Activated T-cell treated with anti-CD3 and anti-CD28 coated beads for 1 hour (primary cell): ENCODE results near the gene MTF2.
A peak's percentile ranks its signal among the peaks of the same experiment; 100 is the strongest.
"Not testable (repeated sequence)": the region's sequence is repeated elsewhere in the genome, so short reads cannot be mapped to it uniquely, and the experiment has no call there.

Experiments
- DNase-seq: peaks from one replicate; pipeline ENCODE4 v3.0.0-alpha.2; 2020; ENCODE audit warnings: low read depth

The MTF2 gene

DNA sequence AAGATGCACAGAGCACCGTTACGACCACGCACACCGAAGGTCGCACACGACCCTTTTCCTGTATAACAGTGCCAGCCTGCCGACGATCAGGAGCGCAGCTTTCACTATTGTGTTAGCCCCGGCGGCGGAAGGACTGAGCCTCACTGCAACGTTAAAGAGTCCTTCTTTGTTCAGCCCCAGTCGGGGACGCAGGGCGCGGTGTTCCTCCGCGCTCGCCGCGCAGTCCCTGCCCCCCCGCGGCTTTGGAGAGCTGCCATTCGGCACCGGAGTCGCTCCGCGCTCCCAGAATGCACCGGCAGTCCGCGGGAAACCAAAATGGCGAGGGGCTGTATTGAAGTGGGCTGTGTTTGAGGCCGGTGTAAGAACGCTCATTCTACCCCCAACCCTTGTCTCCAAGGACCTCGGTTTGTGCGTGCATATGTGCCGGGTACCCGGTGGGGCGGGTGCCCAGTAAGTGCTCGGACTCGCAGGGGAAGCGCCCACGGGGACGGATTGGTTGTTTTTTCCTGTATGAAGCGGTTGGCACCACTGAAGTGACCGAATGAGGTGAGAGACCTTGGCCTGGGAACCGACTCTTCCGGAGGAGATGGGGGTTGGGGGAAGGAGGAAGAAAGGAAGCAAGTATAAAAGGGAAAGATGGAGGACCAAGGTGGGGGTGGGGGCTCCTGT lies at the start of gene MTF2:
MTF2 (plus strand) TSS at position 298 of the 669 bp plus-strand sequence; CDS start at position 542, 244 bp downstream.
- DNase-seq = peak; percentile 88

DNA sequence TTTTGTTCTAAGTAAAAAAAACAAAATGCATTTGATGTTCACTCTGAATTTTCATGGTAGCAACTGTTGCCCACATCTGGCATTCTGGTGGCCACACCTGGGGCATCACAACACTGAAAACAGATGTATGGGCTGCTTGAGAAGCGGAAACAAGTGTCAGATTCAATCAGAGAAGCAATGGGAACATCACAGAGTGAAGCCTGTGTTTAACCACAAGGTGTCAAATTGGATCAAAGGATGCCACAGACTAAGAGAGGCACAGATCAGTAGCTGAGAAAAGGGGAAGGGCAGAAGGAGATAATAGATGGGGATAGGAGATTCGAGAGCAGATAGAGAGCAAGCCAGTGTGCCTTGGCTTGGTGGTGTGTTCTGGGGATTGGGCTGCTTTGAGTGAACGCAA lies 49.8 kb upstream of the MTF2 start:
- no peak for DNase-seq

DNA sequence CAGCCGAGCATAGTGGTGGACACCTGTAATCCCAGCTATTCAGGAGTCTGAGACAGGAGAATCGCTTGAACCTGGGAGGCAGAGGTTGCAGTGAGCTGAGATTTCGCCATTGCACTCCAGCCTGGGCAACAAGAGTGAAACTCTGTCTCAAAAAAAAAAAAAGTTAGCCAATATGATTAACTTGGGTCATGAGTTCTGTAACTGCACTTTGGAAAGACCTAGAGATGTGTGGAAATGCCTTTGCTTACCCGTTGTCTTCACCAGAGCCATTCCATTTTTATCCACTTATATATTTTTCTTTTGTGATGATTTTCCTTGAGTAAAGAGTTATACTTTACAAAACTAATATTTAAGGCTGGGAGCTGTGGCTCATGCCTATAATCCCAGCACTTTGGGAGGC lies 48.9 kb upstream of the MTF2 start:
- DNase-seq = not testable (repeated sequence)

DNA sequence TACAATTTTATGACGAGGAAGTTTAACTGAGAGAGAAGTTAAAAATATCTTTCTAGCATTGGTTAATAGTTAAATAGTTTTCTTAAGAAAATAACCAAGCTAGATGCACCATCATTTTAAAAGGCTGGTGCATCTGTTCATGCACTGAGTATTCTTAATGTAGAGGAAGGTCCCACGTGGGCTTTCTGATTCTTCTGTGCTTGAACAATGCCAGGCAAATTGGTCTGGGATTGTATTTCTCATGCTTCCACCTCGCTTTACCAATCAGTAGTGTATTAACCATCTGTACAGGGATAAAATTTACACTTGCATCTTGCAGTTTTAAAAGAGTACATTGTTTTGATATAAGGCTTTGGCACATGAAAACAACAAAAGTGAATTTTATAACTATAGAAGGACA lies 47.4 kb upstream of the MTF2 start:
- DNase-seq = no peak

DNA sequence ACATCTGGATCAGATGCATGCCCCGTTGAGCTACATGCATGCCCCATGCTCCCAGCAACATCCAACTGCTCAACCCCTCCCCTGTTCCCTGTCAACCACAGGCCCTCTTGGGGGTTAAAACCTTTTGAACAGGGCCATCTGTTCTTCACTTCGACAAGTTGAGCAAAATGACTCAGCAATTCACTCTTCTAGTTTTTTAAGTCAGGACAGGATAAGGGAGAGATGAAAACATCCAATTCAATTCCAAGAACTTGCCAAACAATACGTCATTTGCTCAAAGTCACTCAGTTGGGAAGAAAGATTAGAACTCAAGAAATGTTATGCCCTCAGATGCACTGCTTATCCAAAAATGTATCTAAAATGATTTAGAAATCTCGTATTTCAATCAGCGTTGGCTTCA lies 46.1 kb upstream of the MTF2 start:
- DNase-seq = no peak

DNA sequence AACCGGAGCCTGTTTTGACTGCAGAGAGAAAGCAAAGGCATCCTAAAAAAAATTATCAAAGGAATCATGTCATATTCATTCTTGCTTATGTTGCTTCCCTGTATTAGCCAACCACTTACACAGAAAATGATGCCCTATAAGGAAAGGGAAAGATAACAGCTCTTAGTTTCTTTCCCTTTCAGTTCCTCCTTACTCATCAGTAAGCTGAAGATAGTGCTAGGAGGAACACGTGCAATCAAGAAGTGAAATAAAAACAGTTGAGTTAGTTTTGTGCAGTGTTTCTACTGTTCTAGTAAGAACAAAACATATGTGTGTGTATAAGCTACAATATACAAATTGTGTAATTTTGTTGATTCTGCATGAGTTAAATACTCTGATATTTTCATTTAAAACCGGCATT lies 45.3 kb upstream of the MTF2 start:
- DNase-seq = no peak

DNA sequence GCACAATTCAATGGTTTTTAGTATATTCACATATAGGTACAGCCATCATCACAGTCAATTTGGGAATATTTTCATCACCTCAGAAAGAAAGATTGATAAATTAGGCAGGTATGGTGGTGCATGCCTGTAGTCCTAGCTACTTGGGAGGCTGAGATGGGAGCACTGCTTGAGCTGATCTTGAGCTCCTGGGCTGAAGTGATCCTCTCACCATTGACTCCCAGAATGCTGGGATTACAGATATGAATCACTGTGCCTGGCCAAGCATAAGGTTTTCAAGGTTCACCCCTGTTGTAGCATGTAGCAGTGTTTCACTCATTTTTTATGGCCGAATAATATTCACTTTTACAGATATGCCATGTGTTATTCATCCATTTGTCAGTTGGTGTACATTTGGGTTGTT lies 44.7 kb upstream of the MTF2 start:
- no peak for DNase-seq

DNA sequence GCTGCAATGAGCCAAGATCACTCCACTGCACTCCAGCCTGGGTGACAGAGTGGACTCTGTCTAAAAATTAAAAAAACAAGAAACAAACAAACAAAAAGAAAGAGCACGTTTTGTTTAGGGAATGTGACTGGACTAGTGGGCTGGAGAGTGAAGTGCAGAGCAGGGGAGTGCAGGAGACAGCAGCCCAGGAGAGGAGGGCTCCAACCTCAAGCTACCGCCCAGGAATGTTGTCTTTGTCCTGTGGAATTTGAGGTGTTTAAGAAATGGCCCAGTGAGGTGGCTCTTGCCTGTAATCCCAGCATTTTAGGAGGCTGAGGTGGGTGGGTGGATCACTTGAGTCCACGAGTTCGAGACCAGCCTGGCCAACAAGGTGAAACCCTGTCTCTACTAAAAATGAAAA lies 42.4 kb upstream of the MTF2 start:
- no peak for DNase-seq

DNA sequence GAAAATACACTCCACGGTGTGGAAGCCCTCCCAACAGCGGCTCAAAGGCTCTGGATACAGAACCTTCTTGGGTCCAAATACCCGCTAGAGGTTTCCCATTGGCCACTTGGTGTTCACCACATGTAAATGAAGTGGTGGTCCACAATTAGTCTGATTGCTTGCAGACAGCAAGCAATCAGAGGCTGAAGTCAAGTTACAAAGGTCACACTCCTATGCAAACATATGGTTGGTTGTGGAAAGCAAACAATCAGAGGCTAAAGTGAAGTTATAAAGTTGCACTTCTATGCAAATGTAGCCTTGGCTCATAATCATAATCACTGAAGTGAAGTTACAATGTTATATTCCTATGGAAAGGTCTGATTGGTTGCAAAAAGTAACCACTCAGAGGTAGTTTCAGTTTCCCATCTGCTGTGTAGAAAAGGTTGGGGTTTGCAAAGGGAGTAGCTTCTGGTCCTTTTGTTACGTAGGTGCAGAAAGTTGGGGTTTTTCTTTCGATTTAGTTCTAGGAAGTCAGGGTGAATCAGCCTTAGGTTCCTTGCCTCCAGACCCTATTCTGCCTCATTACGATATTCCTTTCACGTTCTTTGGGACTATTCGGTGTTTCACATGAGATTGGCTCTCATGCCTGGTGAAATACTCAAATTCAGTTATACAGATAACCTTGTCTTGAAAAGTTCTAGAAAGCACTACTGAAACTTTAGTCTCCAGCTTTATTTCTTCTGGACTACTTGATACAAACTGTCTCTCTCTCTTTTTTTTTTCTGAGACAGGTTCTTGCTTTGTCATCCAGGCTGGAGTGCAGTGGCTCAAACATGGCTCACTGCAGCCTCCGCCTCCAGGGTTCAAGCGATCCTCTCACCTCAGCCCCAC lies 36.7 kb upstream of the MTF2 start:
- no peak for DNase-seq

DNA sequence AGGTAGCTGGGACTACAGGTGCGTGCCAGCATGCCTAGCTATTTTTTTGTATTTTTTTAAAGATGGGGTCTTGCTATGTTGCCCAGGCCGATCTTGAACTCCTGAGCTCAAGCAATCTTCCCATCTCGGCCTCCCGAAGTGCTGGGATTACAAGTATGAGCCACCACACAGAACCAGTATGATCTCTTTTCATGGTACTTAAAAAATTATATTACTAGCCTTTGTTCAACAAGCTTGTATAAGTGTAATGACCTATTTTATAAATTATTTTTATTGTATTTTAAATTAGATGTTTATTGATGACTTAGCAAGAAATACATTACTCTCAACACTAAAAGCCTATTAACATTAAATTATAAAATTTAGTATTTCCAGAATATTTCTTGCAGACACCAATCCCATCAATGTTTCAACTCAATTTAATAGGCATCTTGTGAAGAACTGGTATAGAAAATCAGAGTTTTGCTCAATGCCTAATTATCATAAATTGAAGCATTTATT lies 36.0 kb upstream of the MTF2 start:
- no peak for DNase-seq

DNA sequence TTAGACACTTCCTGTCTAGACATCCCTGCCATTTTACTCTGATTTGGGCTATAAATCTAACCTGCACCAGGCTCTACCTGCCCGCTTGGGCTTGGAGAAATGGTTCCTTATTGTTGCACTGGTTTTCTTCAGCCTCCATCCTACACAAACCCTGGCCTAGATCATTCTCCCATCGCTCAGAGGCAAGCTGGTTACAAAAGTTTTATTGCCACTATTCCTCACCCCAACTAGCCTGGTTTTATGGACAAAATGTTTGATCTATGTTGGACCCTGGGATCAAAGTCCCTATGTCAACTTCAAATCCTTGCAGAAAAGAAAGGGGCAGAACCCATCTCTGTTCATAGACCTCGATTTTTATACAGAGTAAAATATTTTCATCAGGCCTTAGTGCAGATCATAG lies 31.5 kb upstream of the MTF2 start:
- no peak for DNase-seq

DNA sequence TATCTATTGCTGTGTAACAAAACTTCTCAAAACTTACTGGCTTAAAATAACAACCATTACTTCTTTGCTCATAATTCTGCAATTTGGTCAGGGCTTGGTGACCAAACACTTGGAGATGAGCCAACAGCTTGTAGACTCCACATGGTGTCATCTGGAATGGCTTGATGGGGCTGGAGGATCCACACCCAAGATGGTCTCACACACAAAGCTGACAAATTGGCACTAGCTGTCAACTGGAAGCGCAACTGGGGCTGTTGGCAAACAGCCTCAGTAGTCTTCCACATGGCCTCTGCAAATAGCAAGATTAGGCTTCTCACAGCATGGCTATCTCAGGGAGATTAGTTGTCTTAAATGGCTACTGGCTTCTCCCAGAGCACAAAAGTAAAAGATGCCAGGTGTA lies 27.1 kb upstream of the MTF2 start:
- no peak for DNase-seq

DNA sequence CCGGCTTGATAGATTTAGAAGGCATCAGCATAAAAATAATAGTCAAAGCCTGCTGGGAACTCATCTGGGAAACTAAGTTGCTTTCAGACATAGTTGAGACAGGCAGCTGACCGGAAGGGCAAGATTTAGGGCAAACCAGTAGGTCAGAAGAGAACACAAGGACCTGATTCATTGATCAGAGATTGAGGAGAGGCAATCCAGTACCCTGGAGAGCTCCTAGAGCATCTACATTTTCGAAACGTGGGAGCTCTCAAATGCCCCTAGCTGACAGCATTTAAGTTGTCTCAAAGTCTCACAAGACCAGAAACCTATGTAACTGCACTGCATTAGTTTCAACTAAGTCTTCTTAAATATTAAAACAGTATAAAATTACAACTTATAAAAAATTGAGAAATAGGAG lies 22.9 kb upstream of the MTF2 start:
- DNase-seq = no peak

DNA sequence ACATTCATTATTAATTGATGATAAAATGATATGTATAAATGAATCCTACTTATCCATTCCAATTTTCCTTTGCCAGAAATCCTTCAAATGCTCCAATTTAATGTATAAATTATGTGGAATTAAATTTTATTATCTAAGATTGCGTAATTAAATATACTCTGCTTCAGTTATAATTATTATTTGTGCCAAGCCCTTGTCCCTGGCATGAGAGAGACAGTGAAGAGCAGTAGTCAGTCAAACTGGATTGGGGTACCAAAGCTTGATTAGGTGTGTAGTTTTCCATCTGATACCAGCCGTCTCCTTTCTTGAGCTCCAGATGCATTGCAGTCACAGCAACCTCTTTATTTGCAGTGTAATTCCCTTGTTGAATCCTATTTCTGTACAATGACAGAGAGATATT lies 22.4 kb upstream of the MTF2 start:
- DNase-seq = no peak

DNA sequence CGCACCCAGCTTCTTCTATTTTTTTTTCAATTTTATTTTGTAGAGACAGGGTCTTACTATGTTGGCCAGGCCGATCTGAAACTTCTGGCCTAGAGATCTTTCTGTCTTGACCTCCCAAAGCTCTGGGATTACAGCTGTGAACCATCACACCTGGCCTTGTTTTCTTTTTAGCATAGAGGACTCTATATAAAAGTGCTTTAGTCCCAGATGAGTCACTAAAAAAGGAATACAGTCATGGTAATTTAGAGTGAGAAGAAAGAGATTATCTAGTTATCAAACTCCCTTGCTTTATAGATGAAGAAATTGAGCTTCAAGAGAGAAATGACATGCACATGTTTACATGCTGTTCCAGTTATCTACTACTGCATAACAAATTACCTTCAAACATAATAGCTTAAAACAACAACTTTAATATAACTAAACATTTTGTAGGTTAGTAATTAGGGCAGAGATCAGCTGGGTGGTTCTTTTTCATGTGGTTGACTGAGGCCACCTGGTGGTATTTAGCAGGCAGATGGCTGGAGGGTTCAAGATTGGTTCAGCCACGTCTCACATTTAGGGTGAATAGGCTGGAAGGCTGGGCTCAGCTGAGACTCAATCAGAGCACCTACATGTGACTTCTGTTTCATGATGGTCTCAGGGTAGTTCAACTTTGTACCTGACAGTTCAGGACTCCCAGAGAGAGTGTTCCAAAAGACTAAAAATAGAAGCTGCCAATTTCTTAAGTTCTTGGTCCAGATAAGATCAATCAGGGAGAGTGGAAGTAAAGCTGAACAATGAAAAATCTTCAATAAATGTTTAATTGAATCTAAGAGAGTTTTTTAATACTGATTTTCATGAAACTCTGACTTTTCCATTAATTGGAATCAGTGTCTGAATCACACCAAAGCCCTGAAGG lies 16.9 kb upstream of the MTF2 start:
- DNase-seq = no peak

DNA sequence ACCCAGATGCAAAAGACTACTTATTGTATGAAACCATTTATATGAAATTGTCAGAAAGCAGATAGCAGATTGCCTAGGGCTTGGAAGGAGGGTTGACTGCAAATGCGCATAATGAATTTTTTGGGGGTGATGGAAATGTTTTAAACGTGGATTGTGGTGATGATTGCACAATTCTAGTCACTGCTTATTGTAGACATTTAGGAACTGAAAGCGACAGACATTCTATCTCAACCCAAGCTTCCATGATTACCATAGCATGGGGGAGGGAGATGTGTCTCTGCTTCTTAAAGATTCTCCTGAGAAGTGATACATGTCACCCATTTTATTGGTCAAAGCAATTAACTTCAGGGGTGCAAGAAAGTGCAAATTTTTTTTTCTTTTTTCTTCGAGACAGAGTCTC lies 2.8 kb upstream of the MTF2 start:
- DNase-seq = no peak

DNA sequence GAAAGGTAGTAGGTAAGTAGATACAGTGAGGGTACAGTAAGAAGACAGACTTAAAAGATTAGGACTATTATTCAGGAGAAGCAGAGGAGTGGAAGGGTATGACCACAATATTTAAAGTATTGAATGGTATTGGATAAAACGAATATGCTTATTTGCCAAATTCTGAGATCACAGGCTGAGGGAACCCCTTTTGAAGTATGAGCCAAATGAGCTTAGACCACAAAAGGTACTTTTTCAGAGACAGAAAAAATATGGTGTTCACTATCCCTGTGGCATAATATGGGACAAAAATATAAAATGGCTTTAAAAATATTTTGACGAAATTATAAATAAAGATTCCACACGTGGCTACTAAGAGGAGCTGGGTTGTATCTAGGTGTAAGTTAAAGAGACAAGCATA lies 880 bp upstream of the MTF2 start:
- DNase-seq = no peak

DNA sequence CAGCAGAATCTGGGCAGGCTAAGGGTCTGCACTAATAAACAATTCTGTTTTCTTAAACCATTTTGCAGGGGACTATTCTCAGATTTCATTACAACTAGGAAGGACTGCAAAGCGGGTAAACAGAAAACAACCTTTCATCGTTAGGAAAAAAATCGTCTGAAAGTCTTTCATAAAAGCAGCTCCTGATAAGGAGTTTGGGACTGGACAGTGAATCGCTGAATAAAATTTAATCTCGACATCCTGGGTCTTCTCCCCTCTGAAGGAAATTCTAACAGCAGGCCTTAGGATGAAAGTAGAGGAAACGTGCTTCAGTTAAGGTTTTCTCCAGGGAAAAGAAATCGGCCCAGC lies 471 bp upstream of the MTF2 start:
- DNase-seq = no peak

DNA sequence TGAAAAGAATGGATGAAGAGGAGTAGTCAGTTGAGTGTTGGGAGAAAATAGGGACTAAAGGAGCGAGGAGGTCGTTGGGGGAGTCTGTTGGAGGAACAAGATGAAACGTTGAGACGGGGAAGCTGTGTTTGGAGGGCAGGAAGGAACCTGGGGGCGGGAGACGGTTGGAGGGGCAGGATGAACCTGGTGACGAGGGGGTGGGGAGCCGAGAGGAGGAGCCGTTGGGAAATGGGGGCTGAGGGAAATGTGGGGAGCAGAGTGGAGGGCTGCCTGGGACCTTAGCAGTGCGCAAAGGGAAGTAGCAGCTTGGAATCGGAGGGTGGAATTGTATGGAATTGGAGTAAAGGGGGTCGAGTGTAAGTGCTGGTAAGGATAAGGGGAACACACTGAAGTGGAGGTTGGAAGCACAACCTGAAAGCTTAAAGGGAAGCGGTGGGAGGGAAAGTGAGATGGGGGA lies 630 bp downstream of the MTF2 start:
- no peak for DNase-seq

DNA sequence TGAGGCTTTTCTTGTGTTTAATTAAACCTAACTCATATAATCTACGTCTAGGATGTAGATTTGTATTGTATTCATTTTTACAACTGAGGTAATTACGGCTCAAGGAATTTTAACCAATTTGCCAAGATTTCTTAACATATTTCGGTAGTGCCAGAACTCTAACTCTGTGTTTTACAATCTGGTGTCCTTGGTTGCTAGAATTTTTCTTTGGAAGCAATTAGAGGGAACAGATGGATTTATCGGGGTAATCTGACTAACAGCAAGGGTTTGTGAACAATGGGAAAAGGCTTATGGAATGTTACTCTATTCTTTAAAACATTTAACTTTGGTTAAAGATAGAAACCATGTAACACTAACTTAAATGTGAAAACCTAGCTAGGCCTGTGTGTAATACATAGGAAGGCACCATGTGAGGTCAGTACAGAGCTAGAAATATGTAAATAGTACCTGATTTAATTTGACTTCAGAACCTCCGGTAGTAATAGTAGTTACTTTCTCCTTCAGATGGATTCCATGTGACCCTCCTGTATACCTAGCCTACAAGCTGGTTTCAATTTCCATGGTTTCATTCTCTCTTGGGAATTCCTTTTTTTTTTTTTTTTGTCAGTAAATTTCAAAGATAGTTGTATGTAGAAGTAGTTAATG lies 1.2 kb downstream of the MTF2 start:
- DNase-seq = no peak

DNA sequence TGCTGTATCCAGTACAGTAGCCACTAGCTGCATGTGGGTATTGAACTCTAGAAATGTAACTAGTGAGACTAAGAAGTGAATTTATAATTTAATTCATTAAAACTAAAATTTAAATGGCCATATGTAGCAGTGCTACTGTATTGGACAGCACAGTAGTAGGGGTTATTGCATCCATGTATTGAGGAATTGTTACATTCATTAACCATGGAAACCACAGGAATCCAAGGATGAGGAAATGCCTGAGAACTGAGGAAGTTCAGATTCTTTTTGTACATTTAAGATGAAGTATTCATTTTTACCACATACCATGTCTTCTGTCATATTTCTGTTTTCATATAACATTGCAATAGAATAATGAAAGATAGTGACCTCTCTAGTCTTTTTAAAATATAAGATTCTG lies 2.6 kb downstream of the MTF2 start:
- DNase-seq = no peak

DNA sequence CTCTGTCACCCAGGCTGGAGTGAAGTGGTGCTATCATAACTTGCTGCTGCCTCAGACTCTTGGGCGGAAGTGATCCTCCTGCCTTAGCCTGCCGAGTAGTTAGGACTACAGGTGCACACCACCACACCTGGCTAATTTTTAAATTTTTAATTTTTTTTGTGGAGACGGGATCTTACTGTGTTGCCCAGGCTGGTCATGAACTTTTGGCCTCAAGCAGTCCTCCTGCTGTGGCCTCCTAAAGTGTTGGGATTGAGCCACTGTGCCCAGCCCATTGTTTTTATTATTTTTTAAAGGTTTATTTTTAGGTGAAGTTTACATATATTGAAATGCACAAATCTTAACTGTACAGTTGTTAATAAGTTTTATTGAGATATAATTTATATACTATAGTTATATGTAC lies 3.2 kb downstream of the MTF2 start:
- no peak for DNase-seq
